ENCODE results near the gene LYL1.
"Not testable (repeated sequence)": the region's sequence is repeated elsewhere in the genome, so short reads cannot be mapped to it uniquely, and the experiment has no call there.

Gene LYL1

DNA sequence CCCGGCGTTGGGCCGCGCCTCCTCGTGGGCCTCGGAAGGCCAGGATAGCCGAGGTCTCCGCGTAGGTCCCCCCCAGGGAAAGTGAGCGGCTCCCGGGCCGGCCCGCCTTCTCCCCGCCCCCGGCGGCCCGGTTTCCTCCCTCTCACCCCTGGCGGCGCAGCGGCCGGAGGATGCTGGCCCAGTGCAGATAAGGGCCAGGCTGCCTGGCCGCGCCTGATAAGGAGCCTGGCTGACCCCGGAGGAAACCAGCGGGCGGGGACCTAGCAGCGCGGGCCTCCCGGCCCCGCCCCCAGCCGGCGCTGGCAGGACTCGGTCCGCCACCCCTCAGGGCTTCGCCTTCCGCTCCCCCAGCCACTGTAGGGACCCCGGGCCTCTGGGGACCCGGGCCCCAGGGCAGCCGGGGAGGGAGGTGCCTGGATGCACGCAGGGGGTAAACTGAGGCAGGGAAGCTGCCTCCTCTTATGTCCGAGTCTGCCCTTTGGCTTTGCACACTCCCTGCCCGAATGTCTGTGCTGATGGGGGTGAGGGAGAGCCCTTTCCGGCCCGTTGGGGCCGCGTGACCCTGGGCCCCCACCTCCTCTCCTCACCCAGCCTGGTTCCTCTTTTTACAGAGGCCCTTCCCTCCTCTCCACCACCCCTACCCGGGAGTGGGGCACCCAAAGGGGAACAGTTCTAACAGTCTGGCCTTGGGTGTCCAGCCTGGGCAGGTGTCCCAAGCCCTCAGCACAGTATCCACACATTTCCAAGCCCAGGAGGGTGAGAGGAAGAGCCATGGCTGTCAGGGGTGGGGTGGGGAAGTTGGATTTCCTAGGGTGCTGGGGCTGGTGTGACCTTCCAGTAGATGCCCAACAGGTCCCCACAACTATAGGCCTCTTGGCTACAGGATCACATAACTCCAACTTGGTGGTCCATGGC, at the start of gene LYL1:
Gene LYL1, minus strand, starts transcription at position 193 of the 915 bp plus-strand sequence. CDS start 1,687 bp downstream, outside the sequence.
- DNase-seq (ENCODE audit: low read depth in 1 of 2, low spot score in 1 of 2) = no peak

DNA sequence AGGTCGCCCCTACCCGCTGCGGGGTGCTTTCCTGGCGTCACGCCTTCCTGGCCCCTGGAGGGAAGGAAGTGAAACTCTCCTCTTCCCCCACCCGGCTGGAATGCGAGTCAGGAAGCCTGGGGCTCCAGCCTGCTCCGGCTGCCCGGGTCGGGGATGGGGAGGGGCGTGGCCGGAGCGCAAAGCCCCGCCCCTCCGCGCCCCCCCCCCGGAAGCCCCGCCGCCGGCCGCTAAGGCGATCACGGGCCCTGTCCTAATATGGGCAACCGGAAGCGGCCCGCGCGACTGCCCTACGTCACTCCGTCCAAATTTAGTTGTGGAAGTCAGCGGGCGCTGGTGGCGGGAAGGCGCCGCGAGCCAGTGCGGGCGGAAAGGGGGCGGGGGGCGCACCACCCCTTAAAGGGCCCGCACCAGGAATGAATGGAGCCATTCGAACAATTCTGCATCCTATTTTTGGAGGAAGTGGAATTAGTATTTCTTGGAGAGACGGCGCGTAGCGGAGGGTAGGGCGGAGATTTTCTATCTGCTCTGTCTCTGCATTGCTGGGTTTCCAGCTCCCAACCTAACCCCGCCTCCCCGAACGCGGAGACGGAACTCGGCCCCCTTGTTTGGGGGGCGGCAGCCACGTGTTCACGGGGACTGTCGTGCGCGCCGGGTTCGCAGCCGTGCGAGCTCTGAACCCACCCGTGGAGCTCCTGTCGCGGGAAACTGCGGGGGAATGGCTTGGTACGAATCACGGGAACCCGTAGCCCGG, 49.1 kb upstream of the LYL1 start:
- DNase-seq (ENCODE audit: low read depth in 1 of 2, low spot score in 1 of 2) = peak; percentile 90 to 93

DNA sequence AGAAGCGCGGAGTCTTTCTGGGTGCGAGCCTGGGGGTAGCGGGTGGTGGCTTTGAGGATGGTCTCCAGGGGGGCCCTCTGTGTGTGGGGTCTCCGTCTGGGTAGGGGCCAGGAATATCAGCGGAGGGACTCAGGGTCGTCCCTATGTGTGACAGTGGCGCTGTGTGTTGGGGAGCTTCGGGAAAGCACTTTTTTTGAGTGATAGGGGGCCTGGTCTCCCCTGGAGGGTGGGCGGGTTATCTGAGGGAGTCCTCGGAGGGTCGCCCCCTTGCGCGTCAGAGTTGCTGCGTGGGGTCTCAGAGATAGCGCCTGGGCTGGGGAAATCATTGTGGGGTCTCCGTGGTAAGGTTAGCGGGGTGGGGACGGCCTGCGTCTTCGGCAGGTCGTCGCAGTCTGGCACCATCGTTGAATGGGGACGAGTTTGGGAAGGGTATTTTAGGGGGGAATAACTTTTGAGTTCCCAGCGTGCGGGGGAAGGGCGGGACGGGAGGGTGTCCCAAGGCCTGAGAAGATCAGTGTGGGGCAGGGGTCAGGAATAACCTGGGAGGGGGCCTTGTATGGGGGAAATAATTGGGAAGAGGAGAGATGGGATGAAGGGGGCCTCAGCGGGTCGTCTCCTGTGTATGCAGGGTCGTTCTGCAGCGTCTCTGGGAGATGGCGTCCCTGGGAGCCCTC, 48.4 kb upstream of the LYL1 start:
- peak; percentile 11 to 22 for DNase-seq (ENCODE audit: low read depth in 1 of 2, low spot score in 1 of 2)

DNA sequence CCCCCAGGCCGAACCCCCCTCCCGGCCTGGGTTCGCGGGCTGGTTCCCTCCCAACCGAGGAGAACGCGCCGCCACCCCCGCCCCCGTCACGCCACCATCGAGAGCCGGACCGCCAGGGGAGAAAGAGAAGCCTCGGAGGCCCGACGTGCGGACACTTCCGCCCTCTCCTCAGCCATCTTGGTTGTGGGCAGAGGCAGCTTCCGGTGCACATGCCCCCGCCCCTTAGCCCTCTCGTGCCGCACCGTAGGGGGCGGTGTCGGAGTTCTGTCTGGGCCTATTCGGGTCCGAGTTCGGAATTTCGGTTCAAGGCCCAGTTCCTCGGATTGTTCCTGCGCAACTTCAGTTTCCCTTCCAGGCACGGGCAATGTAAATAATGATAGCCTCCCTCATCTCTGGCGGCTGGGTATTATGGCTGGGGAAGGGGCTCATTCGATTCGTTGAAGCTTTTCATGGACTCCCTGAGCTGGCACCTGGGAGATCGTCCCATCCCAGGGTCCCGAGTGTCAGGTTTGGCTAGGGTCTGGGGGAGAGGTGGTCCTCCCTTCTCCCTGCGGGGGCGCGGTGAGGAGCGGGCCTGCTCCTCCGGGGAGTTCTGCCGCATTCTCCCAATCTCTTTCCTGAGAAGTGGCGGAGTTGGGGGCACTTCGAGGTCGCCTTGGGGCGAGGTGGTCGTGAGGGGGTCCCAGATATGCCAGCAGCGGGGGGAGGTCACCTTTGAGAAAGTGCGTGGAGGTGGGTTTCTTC, 47.7 kb upstream of the LYL1 start, which contains the start of the genes IER2 and STX10:
Gene IER2, plus strand, starts transcription at position 225 of the 744 bp plus-strand sequence. CDS start 2,776 bp downstream, outside the sequence.
Gene STX10, minus strand, starts transcription at position 189 of the 744 bp plus-strand sequence. CDS start 202 bp downstream, outside the sequence.
- DNase-seq (ENCODE audit: low read depth in 1 of 2, low spot score in 1 of 2) = peak; percentile 86 to 87

DNA sequence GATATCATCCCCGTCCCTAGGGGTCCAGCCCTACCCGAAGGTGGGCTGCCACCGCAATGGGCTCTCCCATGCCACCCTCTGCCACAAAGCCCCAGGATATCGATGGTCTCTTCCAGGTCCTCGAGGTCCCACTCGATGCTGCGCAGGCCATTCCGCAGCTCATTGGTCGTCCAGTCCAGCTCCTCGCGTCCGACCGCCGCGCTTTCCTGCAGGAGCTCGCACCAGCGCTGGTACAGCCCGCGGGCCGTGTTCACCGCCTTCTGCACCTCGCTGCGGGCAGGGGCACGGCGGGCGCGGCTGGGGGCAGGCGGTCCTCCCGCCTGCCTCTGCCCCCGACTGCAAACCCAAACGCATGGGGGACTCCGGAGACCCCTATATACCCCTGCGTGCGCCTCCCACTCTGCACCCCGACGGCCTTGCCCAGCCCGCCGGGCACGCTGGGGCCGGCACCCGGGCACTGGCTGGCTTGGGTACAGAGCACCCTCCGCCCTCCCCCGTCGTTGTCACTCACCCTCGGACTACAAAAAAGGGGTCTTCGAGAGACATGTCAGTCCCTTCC, 47.0 kb upstream of the LYL1 start:
- DNase-seq (ENCODE audit: low read depth in 1 of 2, low spot score in 1 of 2) = no peak

DNA sequence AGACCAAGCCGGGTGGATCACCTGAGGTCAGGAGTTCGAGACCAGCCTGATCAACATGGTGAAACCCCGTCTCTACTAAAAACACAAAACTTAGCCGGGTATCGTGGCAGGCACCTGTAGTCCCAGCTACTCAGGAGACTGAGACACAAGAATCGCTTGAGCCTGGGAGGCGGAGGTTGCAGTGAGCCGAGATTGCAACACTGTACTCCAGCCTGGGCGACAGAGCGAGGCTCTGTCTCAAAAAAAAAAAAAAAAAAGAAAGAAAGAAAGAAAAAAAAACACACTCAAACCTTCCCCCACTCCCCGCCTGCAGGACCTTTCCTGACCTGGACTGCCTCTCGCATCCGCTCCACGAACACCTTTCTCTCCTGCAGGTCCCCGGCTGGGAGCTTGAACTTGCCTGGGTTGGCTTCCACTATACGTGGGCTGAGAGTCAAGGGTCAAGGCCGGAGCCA, 46.5 kb upstream of the LYL1 start:
- not testable (repeated sequence) for DNase-seq (ENCODE audit: low read depth in 1 of 2, low spot score in 1 of 2)

DNA sequence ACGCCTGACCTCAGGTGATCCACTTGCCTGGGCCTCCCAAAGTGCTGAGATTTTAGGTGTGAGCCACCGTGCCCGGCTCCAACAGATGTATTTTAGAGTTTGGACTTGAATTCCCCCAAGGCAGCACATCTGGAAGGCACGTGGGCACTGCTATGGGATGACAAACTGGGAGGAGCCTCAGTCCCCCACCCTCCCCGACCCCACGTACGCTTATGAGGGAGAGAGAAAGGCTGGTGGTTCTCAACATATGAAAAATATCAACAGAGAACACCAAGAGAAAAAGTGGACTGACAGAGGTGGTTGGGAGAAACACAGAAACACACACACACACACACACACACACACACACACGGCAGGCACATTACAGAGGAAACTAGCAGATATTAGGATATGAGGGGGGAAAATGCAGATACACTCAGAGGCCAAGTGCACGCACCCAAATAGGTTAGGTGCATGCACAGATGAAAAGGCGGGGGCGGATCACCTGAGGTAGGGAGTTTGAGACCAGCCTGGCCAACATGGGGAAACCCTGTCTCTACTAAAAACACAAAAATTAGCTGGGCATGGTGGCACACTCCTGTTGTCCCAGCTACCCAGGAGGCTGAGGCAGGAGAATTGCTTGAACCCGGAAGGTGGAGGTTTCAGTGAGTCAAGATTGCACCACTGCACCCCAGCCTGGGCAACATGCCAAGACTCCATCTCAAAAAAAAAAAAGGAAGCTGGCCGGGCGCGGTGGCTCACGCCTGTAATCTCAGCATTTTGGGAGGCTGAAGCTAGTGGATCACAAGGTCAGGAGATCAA, 44.3 kb upstream of the LYL1 start:
- DNase-seq (ENCODE audit: low read depth in 1 of 2, low spot score in 1 of 2) = no peak

DNA sequence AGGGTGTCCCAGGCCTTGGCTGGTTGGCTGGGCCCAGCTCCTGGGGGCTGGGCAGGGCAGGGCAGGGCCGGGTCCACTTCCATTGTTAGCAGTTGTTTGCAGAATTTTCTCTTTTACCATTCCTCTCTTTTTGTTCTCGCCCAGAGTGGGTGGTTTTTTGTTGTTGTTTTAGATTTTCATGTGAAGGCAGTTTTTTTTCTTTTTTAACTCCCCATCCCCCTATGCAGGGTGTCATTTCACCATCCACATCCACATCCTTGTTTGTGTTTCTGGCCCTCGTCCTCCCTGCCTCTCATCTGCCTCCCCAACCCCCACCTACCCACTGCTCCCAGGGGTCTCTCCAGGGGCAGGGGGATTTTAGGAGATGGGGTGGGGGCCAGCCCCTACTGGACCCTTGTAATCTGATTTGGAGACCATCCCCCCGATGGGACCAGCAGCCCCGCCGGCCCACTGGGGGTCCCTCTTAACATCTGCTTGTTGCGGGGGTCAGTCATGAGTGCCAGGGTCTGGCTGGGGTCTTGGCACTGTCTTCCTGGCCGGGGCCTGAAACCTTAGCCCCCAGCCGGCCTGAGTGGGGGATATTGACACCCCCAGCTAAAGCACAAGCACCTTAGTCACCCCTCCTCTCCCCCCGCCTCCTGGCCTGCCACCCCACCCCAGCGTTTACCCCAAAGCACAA, 37.1 kb upstream of the LYL1 start:
- DNase-seq (ENCODE audit: low read depth in 1 of 2, low spot score in 1 of 2) = no peak

DNA sequence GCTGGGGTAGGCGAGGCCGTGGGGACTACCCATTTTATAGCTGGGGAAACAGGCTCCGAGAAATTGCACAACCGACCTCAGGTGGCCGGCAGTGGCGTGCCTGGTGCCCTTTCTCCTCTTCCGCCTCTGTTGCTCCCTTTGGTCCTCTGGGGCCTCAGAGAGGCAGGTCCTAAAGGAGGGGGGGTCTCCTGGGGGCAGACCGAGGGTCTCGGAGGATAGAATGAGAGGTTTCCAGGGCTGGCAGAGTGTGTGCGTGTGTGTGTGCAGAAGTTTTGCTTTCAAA, 36.2 kb upstream of the LYL1 start:
- no peak for DNase-seq (ENCODE audit: low read depth in 1 of 2, low spot score in 1 of 2)

DNA sequence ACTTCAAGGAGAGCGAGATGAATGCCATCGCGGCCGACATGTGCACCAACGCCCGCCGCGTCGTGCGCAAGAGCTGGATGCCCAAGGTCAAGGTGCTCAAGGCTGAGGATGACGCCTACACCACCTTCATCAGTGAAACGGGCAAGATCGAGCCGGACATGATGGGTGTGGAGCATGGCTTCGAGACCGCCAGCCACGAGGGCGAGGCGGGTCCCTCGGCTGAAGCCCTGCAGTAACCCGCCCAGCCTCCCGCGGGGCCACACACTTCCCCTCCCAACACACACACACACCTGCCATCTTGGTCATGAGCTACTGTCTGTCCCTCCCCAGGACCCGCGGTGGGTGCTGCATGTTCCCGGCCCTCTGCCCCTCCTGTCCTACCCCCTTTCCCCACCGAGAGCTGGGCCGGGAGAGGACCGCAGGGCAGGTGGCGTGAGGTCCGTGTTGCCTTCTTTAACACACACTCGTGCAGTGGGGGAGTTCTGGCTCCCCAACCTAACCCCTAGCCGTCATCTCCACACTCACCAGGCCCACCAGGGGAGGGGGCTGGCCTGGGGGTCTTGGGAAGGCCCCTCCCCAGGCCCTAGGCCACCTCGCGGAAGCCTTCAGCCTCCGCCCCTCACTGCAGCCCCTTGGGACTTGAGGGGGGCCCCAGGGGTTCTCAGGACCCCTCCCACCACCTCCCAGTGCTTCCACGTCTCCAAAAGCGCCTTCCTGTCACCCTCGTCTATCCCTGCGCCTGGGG, 35.7 kb upstream of the LYL1 start:
- no peak for DNase-seq (ENCODE audit: low read depth in 1 of 2, low spot score in 1 of 2)

DNA sequence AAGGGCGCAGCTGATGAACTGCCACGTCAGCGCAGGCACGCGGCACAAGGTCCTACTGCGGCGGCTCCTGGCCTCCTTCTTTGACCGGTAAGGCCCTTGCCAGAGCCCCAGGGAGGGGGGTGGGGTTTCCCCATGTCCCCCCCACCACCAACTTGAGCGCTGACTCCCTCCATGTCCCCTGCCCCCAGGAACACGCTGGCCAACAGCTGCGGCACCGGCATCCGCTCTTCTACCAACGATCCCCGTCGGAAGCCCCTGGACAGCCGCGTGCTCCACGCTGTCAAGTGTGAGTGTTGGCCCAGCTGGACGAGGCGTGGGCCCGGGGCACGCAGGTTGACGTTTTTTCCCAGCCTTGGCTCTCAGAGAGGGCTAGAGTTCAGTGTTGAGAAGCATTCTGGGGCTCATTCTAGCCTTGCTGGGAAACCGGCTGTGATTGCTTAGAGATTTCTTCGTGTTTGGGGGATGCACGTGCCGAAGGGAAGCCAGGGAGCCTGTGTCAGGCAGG, 34.7 kb upstream of the LYL1 start:
- DNase-seq (ENCODE audit: low read depth in 1 of 2, low spot score in 1 of 2) = no peak

DNA sequence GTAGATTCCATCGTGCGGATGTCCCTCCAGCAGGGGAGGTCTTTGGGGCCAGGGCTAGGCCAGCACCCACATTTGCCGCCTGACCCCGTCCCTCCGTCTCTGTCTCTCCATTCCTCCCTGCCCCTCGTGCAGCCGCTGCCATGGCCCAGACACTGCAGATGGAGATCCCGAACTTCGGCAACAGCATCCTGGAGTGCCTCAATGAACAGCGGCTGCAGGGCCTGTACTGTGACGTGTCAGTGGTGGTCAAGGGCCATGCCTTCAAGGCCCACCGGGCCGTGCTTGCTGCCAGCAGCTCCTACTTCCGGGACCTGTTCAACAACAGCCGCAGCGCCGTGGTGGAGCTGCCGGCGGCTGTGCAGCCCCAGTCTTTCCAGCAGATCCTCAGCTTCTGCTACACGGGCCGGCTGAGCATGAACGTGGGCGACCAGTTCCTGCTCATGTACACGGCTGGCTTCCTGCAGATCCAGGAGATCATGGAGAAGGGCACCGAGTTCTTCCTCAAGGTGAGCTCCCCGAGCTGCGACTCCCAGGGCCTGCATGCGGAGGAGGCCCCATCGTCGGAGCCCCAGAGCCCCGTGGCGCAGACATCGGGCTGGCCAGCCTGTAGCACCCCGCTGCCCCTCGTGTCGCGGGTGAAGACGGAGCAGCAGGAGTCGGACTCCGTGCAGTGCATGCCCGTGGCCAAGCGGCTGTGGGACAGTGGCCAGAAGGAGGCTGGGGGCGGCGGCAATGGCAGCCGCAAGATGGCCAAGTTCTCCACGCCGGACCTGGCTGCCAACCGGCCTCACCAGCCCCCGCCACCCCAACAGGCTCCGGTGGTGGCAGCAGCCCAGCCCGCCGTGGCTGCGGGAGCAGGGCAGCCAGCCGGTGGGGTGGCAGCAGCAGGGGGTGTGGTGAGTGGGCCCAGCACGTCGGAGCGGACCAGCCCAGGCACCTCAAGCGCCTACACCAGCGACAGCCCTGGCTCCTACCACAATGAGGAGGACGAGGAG, 32.7 kb upstream of the LYL1 start:
- no peak for DNase-seq (ENCODE audit: low read depth in 1 of 2, low spot score in 1 of 2)

DNA sequence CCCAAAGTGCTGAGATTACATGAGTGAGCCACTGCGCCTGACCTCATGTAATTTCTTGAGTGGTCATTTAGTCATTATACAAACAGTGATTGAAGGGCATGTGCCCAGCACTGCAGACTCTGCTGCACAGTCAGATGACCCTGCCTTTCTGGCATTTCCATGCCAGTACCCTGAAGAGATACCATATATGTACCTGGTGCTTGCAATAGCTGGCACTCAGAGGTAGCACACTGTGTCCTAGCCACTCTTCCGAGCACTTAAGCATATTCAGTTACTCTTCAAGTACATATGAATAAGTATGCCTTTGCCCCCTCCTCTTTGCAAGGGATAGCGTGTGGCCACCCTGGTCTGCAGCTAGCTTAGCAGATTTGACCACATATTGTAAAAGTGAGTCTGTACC, 32.0 kb upstream of the LYL1 start:
- DNase-seq (ENCODE audit: low read depth in 1 of 2, low spot score in 1 of 2) = no peak

DNA sequence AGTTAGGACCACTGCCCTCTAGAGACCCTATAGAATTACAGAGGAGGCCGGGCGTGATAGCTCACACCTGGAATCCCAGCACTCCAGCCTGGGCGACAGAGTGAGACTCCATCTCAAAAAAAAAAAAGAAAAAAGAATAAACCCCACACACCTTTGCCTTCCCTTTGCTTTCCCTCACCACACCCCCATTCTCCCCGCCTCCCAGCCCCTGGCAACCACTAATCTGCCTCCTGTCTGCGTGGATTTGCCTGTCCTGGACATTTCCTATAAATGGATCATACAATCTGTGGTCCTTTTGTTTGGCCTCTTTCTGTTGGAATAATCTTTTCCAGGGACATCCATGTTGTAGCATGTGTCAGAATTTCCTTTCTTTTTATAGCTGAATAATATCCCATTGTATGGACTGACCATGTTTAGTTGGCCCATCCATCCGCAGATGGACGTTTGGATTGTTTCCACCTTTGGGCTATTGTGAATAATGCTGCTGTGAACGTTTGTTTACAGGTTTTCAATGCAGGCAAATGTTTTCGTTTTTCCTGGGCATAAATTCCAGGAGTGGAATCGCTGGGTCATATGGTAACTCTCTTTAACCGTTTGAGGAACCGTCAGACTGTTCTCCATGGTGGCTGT, 30.7 kb upstream of the LYL1 start:
- DNase-seq (ENCODE audit: low read depth in 1 of 2, low spot score in 1 of 2) = no peak

DNA sequence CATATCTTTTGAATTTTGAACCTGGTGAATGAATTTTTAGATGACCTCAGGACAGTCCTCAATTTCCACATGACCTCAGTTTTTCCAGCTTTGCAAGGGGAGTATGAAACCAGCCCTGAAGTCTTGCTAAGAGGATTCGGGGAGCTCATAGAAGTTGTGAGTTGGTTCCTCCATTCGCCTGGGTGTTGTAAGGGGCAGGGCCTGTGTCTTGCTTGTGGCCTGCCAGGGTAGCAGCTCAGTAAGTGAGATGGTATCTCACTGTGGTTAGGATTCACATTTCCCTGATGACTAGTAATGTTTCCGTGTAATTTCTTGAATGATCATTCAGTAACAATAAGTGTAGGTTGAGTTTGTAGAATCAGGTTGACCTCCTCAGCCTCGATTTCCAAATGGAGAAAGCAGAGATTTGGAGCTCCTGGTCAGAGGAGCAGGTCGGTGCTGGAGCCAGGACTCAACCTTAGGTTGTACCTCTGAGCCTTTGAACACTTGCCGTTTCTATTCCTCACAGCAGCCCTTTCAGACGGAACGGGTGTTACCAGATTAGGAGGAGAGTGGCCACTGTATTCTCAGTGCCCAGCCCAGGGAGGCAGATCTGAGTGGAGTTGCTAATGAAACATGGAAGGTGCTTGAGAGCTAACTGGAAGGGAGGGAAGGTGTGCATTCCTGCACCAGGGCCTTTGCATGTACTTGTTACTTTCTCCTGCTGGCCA, 30.0 kb upstream of the LYL1 start:
- no peak for DNase-seq (ENCODE audit: low read depth in 1 of 2, low spot score in 1 of 2)

Data from stimulated activated CD4-positive, alpha-beta T cell treated with anti-CD3 and anti-CD28 coated beads, Interleukin-15, amount 100 ng/mL, for 1 hour (primary cell).